Body of pancreas (tissue), 4 donors: ENCODE data around the gene C1QTNF8. TPM values are rescaled to one million over a fixed set of nuclear protein-coding genes. Genes with fewer than 3 reads are reported as not detected.
A peak's percentile ranks its signal among the peaks of the same experiment; 100 is the strongest.

ENCODE experiments used
- ATAC-seq: fragments of 150-250 bp; one replicate; pipeline ENCODE4 v1.9.1; 2016
- DNase-seq, 4 donors: peaks; one replicate each; pipeline ENCODE4 v3.0.0-alpha.2; 2019
- H3K27ac ChIP-seq, 4 donors: fragments of 200-600 bp; sonication (generic); 1 replicate in 3 of 4; 2 replicates in 1 of 4; pipeline versions ENCODE4 v1.5.1 to v1.6.1; 2016 to 2019; ENCODE audit warnings: mild to moderate bottlenecking in 1 of 4, mixed read lengths in 1 of 4, moderate library complexity in 1 of 4
- H3K27me3 ChIP-seq, 2 donors: fragments of 200-600 bp; sonication (generic); one replicate each; pipeline ENCODE4 v1.6.0; 2016; ENCODE audit warnings: mild to moderate bottlenecking in 1 of 2
- H3K36me3 ChIP-seq, 2 donors: fragments of 200-600 bp; sonication (generic); replicated peaks in 1 of 2; 2 replicates each; pipeline ENCODE4 v1.5.1; 2016; ENCODE audit warnings: low read depth in 2 of 2; ENCODE audit not compliant: insufficient read depth in 1 of 2
- H3K4me1 ChIP-seq: fragments of 200-600 bp; sonication (generic); one replicate; pipeline ENCODE4 v1.6.0; 2016
- H3K4me3 ChIP-seq, 2 donors: fragments of 200-600 bp; sonication (generic); 1 replicate in 1 of 2; 2 replicates in 1 of 2; pipeline ENCODE4 v1.5.1; 2016 to 2019
- H3K9me3 ChIP-seq, 3 donors: fragments of 200-600 bp; sonication (generic); 1 replicate in 2 of 3; 2 replicates in 1 of 3; pipeline ENCODE4 v1.5.1; 2016
- POLR2A ChIP-seq, 3 donors: fragments of 450-650 bp; IDR thresholded peaks; one replicate each; pipeline ENCODE4 v1.6.1; 2016; ENCODE audit warnings: antibody characterized with exemption in 3 of 3, mild to moderate bottlenecking in 2 of 3
- WGBS, 2 donors: methylation state at CpG; one replicate each; pipeline ENCODE4 v1.1.5; 2017; 5-methylcytosine and 5-hydroxymethylcytosine counted together
- intact Hi-C: fragments of 100-400 bp; cut with DNase I; formaldehyde crosslinking; loops from one replicate; pipeline ENCODE4 v1.15.1; 2023
- total RNA-seq, 2 donors: library from RNA; depleted of rRNA; stranded (reverse); fragments of >200 nt; gene quantifications; one replicate each; pipeline ENCODE4 v1.1.0, GENCODE V29; 2016
- TF ChIP-seq, protein P1 (sequence below), 7 experiments: fragments of 450-650 bp in 4 of 7; fragments of 200-600 bp in 3 of 7; sonication (generic) in 3 of 7; IDR thresholded peaks; one replicate each; pipeline ENCODE4 v1.5.1; 2016 to 2019; ENCODE audit warnings: antibody characterized with exemption in 7 of 7

The C1QTNF8 gene
- total RNA-seq, 2 donors from 2014 or later = not detected

- Histone ChIP-seq H3K9me3 (no peaks in the 10 kb centered on the region), H3K27ac (no peak overlapping the region), H3K4me3 (no peak overlapping the region), H3K36me3 (no peaks in the 10 kb centered on the region), H3K4me1 (peaks cover 18% of the 10 kb centered on the region), H3K27me3 (peaks cover 0 to 45% of the 10 kb centered on the region in 2 donors)
- DNase-seq = peak; percentile 75 to 84 (median 79)
- no peak for TF ChIP-seq POLR2A (IDR thresholded peaks at IDR 0.05)
- TF ChIP-seq, protein P1, sequence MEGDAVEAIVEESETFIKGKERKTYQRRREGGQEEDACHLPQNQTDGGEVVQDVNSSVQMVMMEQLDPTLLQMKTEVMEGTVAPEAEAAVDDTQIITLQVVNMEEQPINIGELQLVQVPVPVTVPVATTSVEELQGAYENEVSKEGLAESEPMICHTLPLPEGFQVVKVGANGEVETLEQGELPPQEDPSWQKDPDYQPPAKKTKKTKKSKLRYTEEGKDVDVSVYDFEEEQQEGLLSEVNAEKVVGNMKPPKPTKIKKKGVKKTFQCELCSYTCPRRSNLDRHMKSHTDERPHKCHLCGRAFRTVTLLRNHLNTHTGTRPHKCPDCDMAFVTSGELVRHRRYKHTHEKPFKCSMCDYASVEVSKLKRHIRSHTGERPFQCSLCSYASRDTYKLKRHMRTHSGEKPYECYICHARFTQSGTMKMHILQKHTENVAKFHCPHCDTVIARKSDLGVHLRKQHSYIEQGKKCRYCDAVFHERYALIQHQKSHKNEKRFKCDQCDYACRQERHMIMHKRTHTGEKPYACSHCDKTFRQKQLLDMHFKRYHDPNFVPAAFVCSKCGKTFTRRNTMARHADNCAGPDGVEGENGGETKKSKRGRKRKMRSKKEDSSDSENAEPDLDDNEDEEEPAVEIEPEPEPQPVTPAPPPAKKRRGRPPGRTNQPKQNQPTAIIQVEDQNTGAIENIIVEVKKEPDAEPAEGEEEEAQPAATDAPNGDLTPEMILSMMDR (IDR thresholded peaks at IDR 0.05) = peak; percentile 86 to 96 (median 91)
- 12 to 20% methylated on average over 6 to 24 of the region's 26 CpGs for WGBS, 2 donors
- intact Hi-C loops = loop anchor here (2.0 kb wide), 1 partner anchor 87 kb away; no protein-coding TSS in a partner anchor
- ATAC-seq = peak; percentile 79
Observed at GRCh38 chr16:1105888-1106620, 10.0 kb upstream of the C1QTNF8 start.

DNA sequence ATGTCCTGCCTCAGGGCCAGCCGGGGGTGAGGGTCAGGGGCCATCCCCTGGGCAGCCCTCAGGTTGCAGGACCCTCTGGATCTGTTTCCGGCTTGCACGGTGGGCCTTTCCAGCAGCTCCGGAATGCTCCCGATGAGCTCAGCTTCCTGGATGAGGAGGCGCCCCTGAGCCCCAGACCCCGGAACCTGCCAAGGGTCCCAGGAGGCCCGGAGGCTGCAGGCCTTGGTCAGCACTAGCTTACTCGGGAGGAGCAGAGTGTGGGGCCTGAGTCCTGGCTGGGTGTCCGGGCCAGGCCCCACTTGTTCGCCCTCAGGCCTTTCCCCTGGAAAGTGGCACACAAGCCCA is 7.6 kb upstream of the C1QTNF8 start:
- DNase-seq (no peak), ATAC-seq (no peak)
- no peaks in the 10 kb centered on the region for H3K9me3 ChIP-seq
- TF ChIP-seq, protein P1 (IDR thresholded peaks at IDR 0.05) = no peak
- TF ChIP-seq POLR2A (IDR thresholded peaks at IDR 0.05) = no peak
- H3K27me3 ChIP-seq = peaks cover 0 to 42% of the 10 kb centered on the region in 2 donors
- H3K27ac ChIP-seq = no peak overlapping the region
- intact Hi-C loops = no loop called here
- H3K4me1 ChIP-seq = peaks cover 11% of the 10 kb centered on the region
- no peaks in the 10 kb centered on the region for H3K36me3 ChIP-seq
- no peak overlapping the region for H3K4me3 ChIP-seq
- WGBS, 2 donors = 32% methylated on average over 11 of the region's 11 CpGs; no CpG with 5 or more reads in 1 of the 2 donors

DNA sequence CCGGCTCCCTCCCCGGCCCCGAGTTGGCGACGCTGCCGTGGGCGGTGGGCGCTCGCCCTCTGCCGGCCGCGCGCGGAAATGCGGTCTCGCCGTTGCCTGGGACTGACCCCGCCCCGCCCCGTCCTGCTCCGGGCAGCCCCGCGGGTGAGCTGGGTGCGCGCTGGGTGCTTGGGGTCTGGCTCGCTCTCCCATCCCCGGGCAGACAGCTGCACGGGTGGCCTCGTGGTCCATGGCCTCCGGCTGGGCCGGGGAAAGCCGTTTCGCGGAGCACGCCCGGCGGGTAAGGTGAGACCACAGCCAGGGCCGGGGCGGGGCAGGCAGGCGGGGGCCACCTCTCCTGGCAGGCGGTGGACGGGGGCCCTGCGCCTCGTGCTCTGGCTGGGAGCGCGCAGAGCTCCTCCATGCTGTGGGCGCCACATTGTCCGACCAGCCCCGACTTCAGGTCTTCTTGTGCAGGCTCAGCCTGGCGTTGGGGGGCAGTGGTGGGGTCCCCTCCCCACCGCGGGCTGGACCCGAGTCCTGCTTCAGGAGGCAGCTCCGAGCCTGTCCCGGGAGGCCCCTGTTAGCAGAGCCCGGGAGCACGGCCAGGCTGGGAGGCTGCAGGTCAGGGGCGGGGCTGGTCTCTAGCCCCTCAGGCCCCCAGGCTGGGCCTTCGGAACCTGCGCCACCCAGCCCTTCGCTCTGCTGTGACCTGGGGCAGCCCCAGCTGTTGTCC is 7.0 kb upstream of the C1QTNF8 start:
- H3K4me3 ChIP-seq = no peak overlapping the region
- DNase-seq (peak; percentile 52 to 74 (median 68)), ATAC-seq (peak; percentile 65)
- no peaks in the 10 kb centered on the region for H3K36me3 ChIP-seq
- intact Hi-C loops = no loop called here
- 5% methylated on average over 38 of the region's 61 CpGs; no CpG with 5 or more reads in 1 of the 2 donors for WGBS, 2 donors
- H3K27me3 ChIP-seq = peaks cover 0 to 45% of the 10 kb centered on the region in 2 donors
- H3K4me1 ChIP-seq = peaks cover 6% of the 10 kb centered on the region
- TF ChIP-seq, protein P1 (IDR thresholded peaks at IDR 0.05) = peak; percentile 54 to 78 (median 65)
- TF ChIP-seq POLR2A (IDR thresholded peaks at IDR 0.05) = no peak
- H3K27ac ChIP-seq = no peak overlapping the region
- H3K9me3 ChIP-seq = no peaks in the 10 kb centered on the region

DNA sequence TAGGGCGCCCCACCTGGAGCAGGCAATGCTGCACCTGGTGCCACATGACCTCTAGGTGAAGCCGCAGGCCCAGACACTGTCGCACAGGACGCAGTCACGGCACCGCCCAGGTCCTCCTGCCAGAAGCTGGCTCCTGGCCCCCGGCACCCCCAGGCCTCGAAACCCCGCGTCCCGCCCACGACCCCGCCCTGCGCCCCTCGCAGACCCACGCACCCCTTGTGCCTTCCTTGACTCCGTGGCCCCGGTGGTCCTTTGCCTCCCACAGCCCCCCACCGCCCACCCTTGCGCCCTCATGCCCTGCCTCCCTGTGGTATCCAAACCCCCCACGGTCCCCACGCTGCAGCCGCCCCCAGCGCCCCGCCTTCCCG is 6.3 kb upstream of the C1QTNF8 start:
- 38 to 48% methylated on average over 6 to 24 of the region's 26 CpGs for WGBS, 2 donors
- Histone ChIP-seq H3K9me3 (no peaks in the 10 kb centered on the region), H3K4me1 (peaks cover 6% of the 10 kb centered on the region), H3K4me3 (no peak overlapping the region), H3K36me3 (no peaks in the 10 kb centered on the region), H3K27ac (no peak overlapping the region), H3K27me3 (peaks cover 0 to 40% of the 10 kb centered on the region in 2 donors)
- intact Hi-C loops = no loop called here
- DNase-seq (no peak), ATAC-seq (no peak)
- TF ChIP-seq, protein P1 (IDR thresholded peaks at IDR 0.05) = no peak
- TF ChIP-seq POLR2A (IDR thresholded peaks at IDR 0.05) = no peak
